H1 (cell line): ENCODE data around the gene TTC22. TPM values are rescaled to one million over a fixed set of nuclear protein-coding genes. Genes with fewer than 3 reads are reported as not detected.

ENCODE experiments used
- CTCF ChIA-PET: fragments of 300-600 bp; sonication (Branson Sonifier 250); formaldehyde crosslinking; loops from one replicate; lab custom pipeline; 2021; ENCODE audit not compliant: partially characterized antibody; lab: Charles Lee
- POLR2A ChIA-PET: fragments of 300-600 bp; sonication (Branson Sonifier 250); formaldehyde crosslinking; loops from one replicate; lab custom pipeline; 2021; ENCODE audit warnings: inconsistent platforms; ENCODE audit not compliant: partially characterized antibody; lab: Charles Lee
- DNase-seq, 2 experiments: peaks; one replicate each; pipeline versions ENCODE4 v3.0.0 to v3.0.0-alpha.2; 2010 to 2022; ENCODE audit warnings: low spot score in 2 of 2, low read depth in 1 of 2, mixed read lengths in 1 of 2
- FAIRE-seq: peaks from 2 replicates; lab custom pipeline; 2011; peaks lifted over from hg19 to GRCh38; lab: Jason Lieb, UNC
- H2AFZ ChIP-seq: 2 replicates; pipeline ENCODE4 v1.8.1; 2012; ENCODE audit warnings: low read length, inconsistent platforms
- H2AK5ac ChIP-seq: 2 replicates; pipeline ENCODE4 v1.6.1; 2013; ENCODE audit warnings: low read depth, low read length
- H2BK120ac ChIP-seq: replicated peaks from 2 replicates; pipeline ENCODE3; 2013; ENCODE audit warnings: low read depth, low read length, inconsistent platforms
- H2BK12ac ChIP-seq: 2 replicates; pipeline ENCODE4 v1.6.1; 2013; ENCODE audit warnings: low read depth, low read length
- H2BK15ac ChIP-seq: 2 replicates; pipeline ENCODE4 v1.6.1; 2013; ENCODE audit warnings: low read length
- H2BK20ac ChIP-seq: 2 replicates; pipeline ENCODE4 v1.6.1; 2013; ENCODE audit warnings: low read length
- H2BK5ac ChIP-seq: 2 replicates; pipeline ENCODE4 v1.6.1; 2013; ENCODE audit warnings: low read depth, low read length
- H3K14ac ChIP-seq: 2 replicates; pipeline ENCODE4 v1.6.1; 2013; ENCODE audit warnings: inconsistent platforms; ENCODE audit not compliant: insufficient read length
- H3K18ac ChIP-seq: 2 replicates; pipeline ENCODE4 v1.6.1; 2013; ENCODE audit warnings: low read length; ENCODE audit errors: extremely low read depth
- H3K23ac ChIP-seq: 2 replicates; pipeline ENCODE4 v1.6.1; 2013; ENCODE audit warnings: inconsistent platforms; ENCODE audit not compliant: insufficient read length
- H3K23me2 ChIP-seq: 2 replicates; pipeline ENCODE4 v1.6.1; 2013; ENCODE audit warnings: low read depth, low read length
- H3K27ac ChIP-seq: 2 replicates; pipeline ENCODE4 v1.6.1; 2011; ENCODE audit warnings: low read depth, low read length, inconsistent platforms
- H3K27me3 ChIP-seq, 4 experiments: replicated peaks in 1 of 4; 1 replicate in 1 of 4; 2 replicates in 3 of 4; pipeline versions ENCODE4 v1.6.1 to v1.8.1; 2011 to 2013; ENCODE audit warnings: low read length in 3 of 4, mild to moderate bottlenecking in 3 of 4, inconsistent platforms in 2 of 4, mixed read lengths in 2 of 4, moderate library complexity in 1 of 4; ENCODE audit not compliant: control insufficient read depth in 3 of 4, insufficient read depth in 3 of 4; ENCODE audit errors: extremely low read depth in 1 of 4
- H3K36me3 ChIP-seq, 4 experiments: 2 replicates each; pipeline versions ENCODE4 v1.6.1 to v1.8.1; 2011 to 2013; ENCODE audit warnings: mild to moderate bottlenecking in 4 of 4, low read length in 3 of 4, moderate library complexity in 2 of 4, control low read depth in 1 of 4, inconsistent platforms in 1 of 4; ENCODE audit not compliant: insufficient read depth in 4 of 4, control insufficient read depth in 2 of 4
- H3K4ac ChIP-seq: replicated peaks from 2 replicates; pipeline ENCODE3; 2013; ENCODE audit warnings: low read length, low read depth, mixed read lengths, inconsistent platforms; ENCODE audit not compliant: insufficient read length
- H3K4me1 ChIP-seq, 4 experiments: replicated peaks in 1 of 4; 1 replicate in 1 of 4; 2 replicates in 3 of 4; pipeline versions ENCODE4 v1.6.1 to v1.8.1; 2011 to 2013; ENCODE audit warnings: low read length in 3 of 4, inconsistent platforms in 2 of 4, mixed read lengths in 1 of 4; ENCODE audit not compliant: insufficient read depth in 4 of 4, control insufficient read depth in 3 of 4
- H3K4me2 ChIP-seq, 2 experiments: 2 replicates each; pipeline versions ENCODE4 v1.6.1 to v1.8.1; 2011 to 2013; ENCODE audit warnings: low read depth in 2 of 2, low read length in 2 of 2, control low read depth in 1 of 2, inconsistent platforms in 1 of 2, mild to moderate bottlenecking in 1 of 2; ENCODE audit not compliant: insufficient read depth in 1 of 2
- H3K4me3 ChIP-seq, 4 experiments: fragments of 200-600, 300-600 bp in 1 of 4; sonication (generic), shearing (Covaris generic), sonication (Bioruptor Twin) in 1 of 4; 2 replicates each; pipeline versions ENCODE4 v1.5.1 to v1.8.1; 2011 to 2016; ENCODE audit warnings: low read length in 4 of 4, low read depth in 3 of 4, control low read depth in 2 of 4, inconsistent platforms in 2 of 4, mild to moderate bottlenecking in 2 of 4, mixed read lengths in 1 of 4, moderate library complexity in 1 of 4; ENCODE audit not compliant: insufficient read depth in 2 of 4; ENCODE audit errors: extremely low read depth in 1 of 4
- H3K56ac ChIP-seq: replicated peaks from 2 replicates; pipeline ENCODE3; 2013; ENCODE audit warnings: low read depth, mild to moderate bottlenecking, mixed read lengths, low read length, inconsistent platforms; ENCODE audit not compliant: insufficient read length
- H3K79me1 ChIP-seq: 2 replicates; pipeline ENCODE4 v1.6.1; 2013; ENCODE audit warnings: low read depth, low read length, control low read depth
- H3K79me2 ChIP-seq, 2 experiments: 2 replicates each; pipeline versions ENCODE4 v1.6.1 to v1.8.1; 2012 to 2013; ENCODE audit warnings: low read length in 2 of 2, mild to moderate bottlenecking in 2 of 2, inconsistent platforms in 1 of 2; ENCODE audit not compliant: insufficient read depth in 2 of 2, control insufficient read depth in 1 of 2
- H3K9ac ChIP-seq, 4 experiments: replicated peaks in 1 of 4; 1 replicate in 1 of 4; 2 replicates in 3 of 4; pipeline versions ENCODE4 v1.6.1 to v1.8.1; 2011 to 2013; ENCODE audit warnings: low read depth in 3 of 4, low read length in 3 of 4, control low read depth in 2 of 4, mild to moderate bottlenecking in 2 of 4, moderate library complexity in 2 of 4, inconsistent platforms in 1 of 4; ENCODE audit errors: extremely low read depth in 1 of 4
- H3K9me3 ChIP-seq, 2 experiments: 2 replicates each; pipeline versions ENCODE4 v1.6.1 to v1.8.1; 2012 to 2013; ENCODE audit warnings: mild to moderate bottlenecking in 2 of 2, moderate library complexity in 2 of 2, control low read depth in 1 of 2, inconsistent platforms in 1 of 2, low read depth in 1 of 2, low read length in 1 of 2, mixed read lengths in 1 of 2; ENCODE audit not compliant: insufficient read depth in 2 of 2
- H4K20me1 ChIP-seq, 2 experiments: replicated peaks in 1 of 2; 2 replicates each; pipeline versions ENCODE3 to v1.8.1; 2011 to 2013; ENCODE audit warnings: inconsistent platforms in 2 of 2, low read length in 2 of 2, mild to moderate bottlenecking in 1 of 2; ENCODE audit not compliant: insufficient read depth in 2 of 2, control insufficient read depth in 1 of 2
- H4K5ac ChIP-seq: 2 replicates; pipeline ENCODE4 v1.6.1; 2013; ENCODE audit warnings: low read length, low read depth, mixed read lengths, inconsistent platforms; ENCODE audit not compliant: insufficient read length
- H4K8ac ChIP-seq: 2 replicates; pipeline ENCODE4 v1.8.0; 2013; ENCODE audit warnings: mild to moderate bottlenecking, moderate library complexity, low read length, inconsistent platforms; ENCODE audit not compliant: insufficient read depth; ENCODE audit errors: extremely low read depth
- H4K91ac ChIP-seq: replicated peaks from 2 replicates; pipeline ENCODE3; 2013; ENCODE audit warnings: low read length, mixed read lengths, inconsistent platforms; ENCODE audit not compliant: insufficient read length
- EGR1 ChIP-seq: IDR thresholded peaks from 2 replicates; pipeline ENCODE4 v1.6.1; 2011; ENCODE audit warnings: low read depth, low read length, borderline replicate concordance
- FOSL1 ChIP-seq: IDR thresholded peaks from 2 replicates; pipeline ENCODE4 v1.6.1; 2011; ENCODE audit warnings: mild to moderate bottlenecking, low read depth, low read length, moderate library complexity; ENCODE audit not compliant: insufficient read depth
- HDAC2 ChIP-seq, 2 experiments: fragments of 300-600 bp in 1 of 2; sonication (generic) in 1 of 2; IDR thresholded peaks; 2 replicates each; pipeline ENCODE4 v1.6.1; 2011 to 2012; ENCODE audit warnings: low read depth in 2 of 2, low read length in 2 of 2, mild to moderate bottlenecking in 2 of 2, moderate library complexity in 2 of 2, borderline replicate concordance in 1 of 2, inconsistent platforms in 1 of 2
- JUND ChIP-seq: IDR thresholded peaks from 2 replicates; pipeline ENCODE4 v1.6.1; 2011; ENCODE audit warnings: mild to moderate bottlenecking, improper control_type of control experiment, low read length
- RAD21 ChIP-seq, 2 experiments: IDR thresholded peaks in 1 of 2; conservative IDR thresholded peaks in 1 of 2; 2 replicates each; pipeline ENCODE4 v1.6.1; 2011; ENCODE audit warnings: low read depth in 2 of 2, low read length in 2 of 2, improper control_type of control experiment in 1 of 2, inconsistent platforms in 1 of 2, mild to moderate bottlenecking in 1 of 2, moderate library complexity in 1 of 2
- SIX5 ChIP-seq: IDR thresholded peaks from 2 replicates; pipeline ENCODE4 v1.6.1; 2011; ENCODE audit warnings: mild to moderate bottlenecking, low read depth, low read length
- SUZ12 ChIP-seq: fragments of 200-600 bp; sonication (generic); IDR thresholded peaks from 2 replicates; pipeline ENCODE4 v1.6.1; 2012; ENCODE audit warnings: mild to moderate bottlenecking, inconsistent platforms, low read length, moderate library complexity, mixed read lengths
- WGBS, 2 experiments: shearing (Covaris generic) in 1 of 2; methylation state at CpG; one replicate each; pipeline versions ENCODE4 v1.1.6 to v1.1.7; 2013 to 2015; ENCODE audit warnings: low lambda C conversion rate in 2 of 2, mixed read lengths in 2 of 2, inconsistent platforms in 1 of 2, low coverage in 1 of 2, missing lambda C conversion rate in 1 of 2; ENCODE audit not compliant: insufficient replicate concordance in 2 of 2, insufficient coverage in 1 of 2, insufficient read length in 1 of 2; ENCODE audit errors: extremely low coverage in 1 of 2, missing lambda C conversion rate in 1 of 2; 5-methylcytosine and 5-hydroxymethylcytosine counted together
- polyA plus RNA-seq, 7 experiments: library from polyadenylated mRNA; depleted of rRNA in 3 of 7; stranded (reverse) in 5 of 7; unstranded in 2 of 7; fragments of >200 nt in 5 of 7; fragments of 200-250 nt in 2 of 7; gene quantifications; 1 replicate in 5 of 7; 2 replicates in 1 of 7; 4 replicates in 1 of 7; pipeline versions ENCODE4 v1.2.1 to v1.2.3, GENCODE V29; 2011 to 2013; ENCODE audit warnings: missing spikeins in 2 of 7, mixed read lengths in 2 of 7
- total RNA-seq: library from RNA; stranded (reverse); fragmentation: NEBNext Ultra II Directional; extraction: Animal tissue kit (Norgen Biotek cat#: 25700); gene quantifications from 2 replicates; pipeline ENCODE4 v1.2.1, GENCODE V29; 2021
- TF ChIP-seq, protein P1 (sequence below), 3 experiments: IDR thresholded peaks; 1 replicate in 2 of 3; 2 replicates in 1 of 3; pipeline versions ENCODE4 v1.5.1 to v1.6.1; 2011; ENCODE audit warnings: low read length in 3 of 3, mild to moderate bottlenecking in 3 of 3, inconsistent platforms in 2 of 3, low read depth in 1 of 3, moderate library complexity in 1 of 3; ENCODE audit not compliant: insufficient read depth in 1 of 3; ENCODE audit errors: control extremely low read depth in 1 of 3

The TTC22 gene
- total and polyA plus RNA-seq, 2 of the 8 experiments (the other 6 are each of a cell fraction or from before 2014, with no cell fraction given), result 1.00 to 1.6 TPM

DNA sequence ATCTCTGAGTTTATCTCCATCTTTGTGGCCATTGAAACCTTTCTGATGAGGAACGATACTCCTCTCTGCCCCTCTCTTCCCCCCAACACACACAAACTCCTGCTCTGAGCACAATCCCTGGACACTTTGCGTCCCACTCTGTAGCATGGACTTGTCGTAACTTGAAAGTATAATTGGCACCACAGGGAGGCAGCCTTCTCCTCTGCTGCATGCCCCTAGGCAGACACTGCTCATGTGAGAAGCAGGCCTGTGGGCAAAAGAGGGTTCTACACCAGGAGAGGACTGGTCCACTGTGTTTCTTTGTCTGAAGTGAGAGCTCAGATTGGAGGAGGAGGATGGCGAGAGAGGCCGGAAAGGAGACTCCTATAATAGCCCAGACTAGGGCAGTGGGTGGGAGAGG, 33.0 kb downstream of the TTC22 start:
- no peak overlapping the region for H3K4me3 ChIP-seq
- no peaks in the 10 kb centered on the region for H4K20me1 ChIP-seq
- no peak overlapping the region for H3K9ac ChIP-seq
- H2BK5ac ChIP-seq, result no peak overlapping the region
- H3K56ac ChIP-seq, result no peak overlapping the region
- peaks cover 0 to 10% of the 10 kb centered on the region in 2 experiments; a peak in 2 of 4 replicates for H3K79me2 ChIP-seq
- H3K4ac ChIP-seq, result no peak overlapping the region
- H2BK15ac ChIP-seq, result 0 out of 2 replicates have a peak overlapping the region, but pooled peaks have one; percentile 5
- ChIA-PET CTCF (interaction anchor here (0.7 to 5.4 kb wide), 8 partner anchors 13 to 41 kb away, joined by 3 to 43 read pairs (median 3); partner anchors contain the start of gene TTC22), POLR2A (interaction anchor here (0.9 to 1.4 kb wide), 2 partner anchors 24 to 94 kb away, joined by 3 to 4 read pairs; no protein-coding TSS in a partner anchor)
- H2BK20ac ChIP-seq, result no peak overlapping the region
- peaks cover 4% of the 10 kb centered on the region; the same call in 1 of the 2 replicates for H3K79me1 ChIP-seq
- no peak overlapping the region for H3K14ac ChIP-seq
- H2BK120ac ChIP-seq, result no peak overlapping the region
- DNase-seq (no peak), FAIRE-seq (no peak)
- no peak overlapping the region for H3K27ac ChIP-seq
- no peaks in the 10 kb centered on the region for H3K9me3 ChIP-seq
- H3K36me3 ChIP-seq, result no peaks in the 10 kb centered on the region
- no peak overlapping the region for H4K5ac ChIP-seq
- no peak overlapping the region for H3K18ac ChIP-seq
- no peak overlapping the region for H2AK5ac ChIP-seq
- TF ChIP-seq, protein P1, sequence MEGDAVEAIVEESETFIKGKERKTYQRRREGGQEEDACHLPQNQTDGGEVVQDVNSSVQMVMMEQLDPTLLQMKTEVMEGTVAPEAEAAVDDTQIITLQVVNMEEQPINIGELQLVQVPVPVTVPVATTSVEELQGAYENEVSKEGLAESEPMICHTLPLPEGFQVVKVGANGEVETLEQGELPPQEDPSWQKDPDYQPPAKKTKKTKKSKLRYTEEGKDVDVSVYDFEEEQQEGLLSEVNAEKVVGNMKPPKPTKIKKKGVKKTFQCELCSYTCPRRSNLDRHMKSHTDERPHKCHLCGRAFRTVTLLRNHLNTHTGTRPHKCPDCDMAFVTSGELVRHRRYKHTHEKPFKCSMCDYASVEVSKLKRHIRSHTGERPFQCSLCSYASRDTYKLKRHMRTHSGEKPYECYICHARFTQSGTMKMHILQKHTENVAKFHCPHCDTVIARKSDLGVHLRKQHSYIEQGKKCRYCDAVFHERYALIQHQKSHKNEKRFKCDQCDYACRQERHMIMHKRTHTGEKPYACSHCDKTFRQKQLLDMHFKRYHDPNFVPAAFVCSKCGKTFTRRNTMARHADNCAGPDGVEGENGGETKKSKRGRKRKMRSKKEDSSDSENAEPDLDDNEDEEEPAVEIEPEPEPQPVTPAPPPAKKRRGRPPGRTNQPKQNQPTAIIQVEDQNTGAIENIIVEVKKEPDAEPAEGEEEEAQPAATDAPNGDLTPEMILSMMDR (IDR thresholded peaks at IDR 0.05; ENCODE audit: control extremely low read depth in 1 of 3, insufficient read depth in 1 of 3, low read depth in 1 of 3, low read length in 3 of 3), result peak; percentile 20 to 40 (median 21)
- TF ChIP-seq RAD21 (IDR thresholded peaks at IDR 0.05 in 1 of 2, conservative IDR thresholded peaks at IDR 0.05 in 1 of 2; ENCODE audit: low read depth in 2 of 2, low read length in 2 of 2) (peak; percentile 29 to 48), SIX5 (no peak), JUND (no peak), HDAC2 (IDR thresholded peaks at IDR 0.05; ENCODE audit: borderline replicate concordance in 1 of 2, low read depth in 2 of 2, low read length in 2 of 2) (no peak), FOSL1 (no peak), EGR1 (no peak), SUZ12 (no peak)
- H3K23me2 ChIP-seq, result peaks cover 7% of the 10 kb centered on the region; the same call in 1 of the 2 replicates
- H4K91ac ChIP-seq, result no peak overlapping the region
- no peaks in the 10 kb centered on the region for H3K27me3 ChIP-seq
- no peak overlapping the region for H3K4me2 ChIP-seq
- 97% methylated on average over 5 of the region's 5 CpGs; no CpG with 5 or more reads in 1 of the 2 experiments for WGBS, 2 experiments
- H3K4me1 ChIP-seq, result no peaks in the 10 kb centered on the region
- no peak overlapping the region for H4K8ac ChIP-seq
- H2BK12ac ChIP-seq, result no peak overlapping the region
- H2AFZ ChIP-seq, result no peak overlapping the region
- no peak overlapping the region for H3K23ac ChIP-seq
